ENCODE data around the gene TUBB8.
"Not testable (repeated sequence)": the region's sequence is repeated elsewhere in the genome, so short reads cannot be mapped to it uniquely, and the experiment has no call there.

DNA sequence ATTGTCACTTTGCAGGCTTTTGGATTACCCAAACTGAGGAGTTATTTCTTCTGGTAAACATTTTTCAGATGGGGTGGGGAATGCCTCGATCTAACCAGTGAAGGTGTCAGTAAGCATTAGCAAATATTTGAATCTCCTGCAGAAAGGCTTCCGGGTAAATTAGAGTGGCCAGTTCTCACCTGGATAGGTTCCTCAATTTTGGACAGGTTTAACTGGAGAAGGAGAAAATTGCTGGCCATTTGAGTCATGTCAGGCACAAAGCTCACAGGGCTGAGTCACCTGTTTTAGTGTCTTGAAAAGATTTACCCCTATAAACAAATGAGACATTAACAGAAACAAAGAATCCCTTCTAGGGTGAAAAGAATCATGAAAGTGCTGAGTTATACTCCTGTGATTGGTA is 830 bp upstream of the TUBB8 start:
- TF ChIP-seq, protein P1, sequence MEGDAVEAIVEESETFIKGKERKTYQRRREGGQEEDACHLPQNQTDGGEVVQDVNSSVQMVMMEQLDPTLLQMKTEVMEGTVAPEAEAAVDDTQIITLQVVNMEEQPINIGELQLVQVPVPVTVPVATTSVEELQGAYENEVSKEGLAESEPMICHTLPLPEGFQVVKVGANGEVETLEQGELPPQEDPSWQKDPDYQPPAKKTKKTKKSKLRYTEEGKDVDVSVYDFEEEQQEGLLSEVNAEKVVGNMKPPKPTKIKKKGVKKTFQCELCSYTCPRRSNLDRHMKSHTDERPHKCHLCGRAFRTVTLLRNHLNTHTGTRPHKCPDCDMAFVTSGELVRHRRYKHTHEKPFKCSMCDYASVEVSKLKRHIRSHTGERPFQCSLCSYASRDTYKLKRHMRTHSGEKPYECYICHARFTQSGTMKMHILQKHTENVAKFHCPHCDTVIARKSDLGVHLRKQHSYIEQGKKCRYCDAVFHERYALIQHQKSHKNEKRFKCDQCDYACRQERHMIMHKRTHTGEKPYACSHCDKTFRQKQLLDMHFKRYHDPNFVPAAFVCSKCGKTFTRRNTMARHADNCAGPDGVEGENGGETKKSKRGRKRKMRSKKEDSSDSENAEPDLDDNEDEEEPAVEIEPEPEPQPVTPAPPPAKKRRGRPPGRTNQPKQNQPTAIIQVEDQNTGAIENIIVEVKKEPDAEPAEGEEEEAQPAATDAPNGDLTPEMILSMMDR (IDR thresholded peaks at IDR 0.05; ENCODE audit: insufficient read depth, low read length, poor library complexity, severe bottlenecking) = not testable (repeated sequence)
- TF ChIP-seq EZH2phosphoT487 (conservative IDR thresholded peaks at IDR 0.05; ENCODE audit: low read length) = not testable (repeated sequence)

Data from SU-DHL-6 (cell line).